GM19351 (cell line): ENCODE data around the gene DNAJC7.
A peak's percentile ranks its signal among the peaks of the same experiment; 100 is the strongest.
"Not testable (repeated sequence)": the region's sequence is repeated elsewhere in the genome, so short reads cannot be mapped to it uniquely, and the experiment has no call there.

Source experiments
- ATAC-seq: cut with Tn5 transposase; IDR thresholded peaks from one replicate; pipeline ENCODE4 v1.9.1; 2021; ENCODE audit warnings: mild to moderate bottlenecking, moderate library complexity; ENCODE audit not compliant: unreplicated experiment

Gene DNAJC7

GRCh38 chr17:42041619-42042018, 24.4 kb upstream of the DNAJC7 start:
- ATAC-seq, result no peak

- no peak for ATAC-seq
Observed at GRCh38 chr17:42040818-42041217, 23.6 kb upstream of the DNAJC7 start.

- no peak for ATAC-seq
Observed at GRCh38 chr17:42039794-42040763, 22.8 kb upstream of the DNAJC7 start.

GRCh38 chr17:42038221-42038973, 21.2 kb upstream of the DNAJC7 start:
- ATAC-seq, result no peak

GRCh38 chr17:42034059-42034458, 16.8 kb upstream of the DNAJC7 start:
- no peak for ATAC-seq

GRCh38 chr17:42031584-42031983, 14.3 kb upstream of the DNAJC7 start:
- ATAC-seq, result no peak

GRCh38 chr17:42028791-42029127, 11.5 kb upstream of the DNAJC7 start:
- ATAC-seq, result no peak

GRCh38 chr17:42027961-42028790, 10.9 kb upstream of the DNAJC7 start:
- ATAC-seq, result no peak

GRCh38 chr17:42027590-42027889, 10.3 kb upstream of the DNAJC7 start:
- ATAC-seq, result no peak

GRCh38 chr17:42026857-42027589, 9.8 kb upstream of the DNAJC7 start:
- no peak for ATAC-seq

- ATAC-seq, result no peak
Observed at GRCh38 chr17:42025936-42026335, 8.7 kb upstream of the DNAJC7 start.

- ATAC-seq, result no peak
Observed at GRCh38 chr17:42025191-42025579, 7.9 kb upstream of the DNAJC7 start.

GRCh38 chr17:42023524-42024349, 6.5 kb upstream of the DNAJC7 start:
- no peak for ATAC-seq

GRCh38 chr17:42020845-42021244, 3.6 kb upstream of the DNAJC7 start:
- not testable (repeated sequence) for ATAC-seq

GRCh38 chr17:42019509-42020404, 2.5 kb upstream of the DNAJC7 start, which contains the start of gene NKIRAS2:
Gene NKIRAS2, plus strand, starts transcription at chr17:42020090. Its CDS starts 1,488 bp downstream, at chr17:42021578.
- ATAC-seq, result peak; percentile 57

GRCh38 chr17:42018988-42019387, 1.7 kb upstream of the DNAJC7 start:
- no peak for ATAC-seq

GRCh38 chr17:42018339-42018738, 1.1 kb upstream of the DNAJC7 start:
- ATAC-seq, result no peak

- ATAC-seq, result peak; percentile 4
Observed at GRCh38 chr17:42017866-42018200, 594 bp upstream of the DNAJC7 start.

GRCh38 chr17:42016411-42016831, 818 bp downstream of the DNAJC7 start:
- ATAC-seq, result no peak
